ENCODE measurements around the gene ENC1. TPM values are rescaled to one million over a fixed set of nuclear protein-coding genes. Genes with fewer than 3 reads are reported as not detected.

Gene ENC1
- total and polyA plus RNA-seq, 9 donors = 13.2 to 57.2 (median 27.7) TPM

DNA sequence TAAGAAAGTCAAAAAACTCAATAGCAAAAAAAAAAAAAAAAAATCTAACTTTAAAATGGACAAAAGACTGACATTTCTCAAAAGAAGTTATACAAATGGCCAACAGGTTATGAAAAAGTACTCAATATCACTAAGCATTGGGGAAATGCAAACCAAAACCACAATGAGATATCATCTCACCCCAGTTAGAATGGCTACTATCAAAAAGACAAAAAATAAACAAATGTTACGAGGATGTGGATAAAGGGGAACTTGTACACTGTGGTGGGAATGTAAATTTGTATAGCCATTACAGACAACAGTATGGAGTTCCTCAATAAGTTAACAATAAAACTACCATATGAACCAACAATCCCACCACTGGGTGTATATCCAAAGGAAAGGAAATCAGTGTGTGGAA, 37.2 kb downstream of the ENC1 start:
- Histone ChIP-seq H3K36me3 (no peaks in the 10 kb centered on the region), H3K27me3 (no peaks in the 10 kb centered on the region), H3K27ac (no peak overlapping the region), H3K4me1 (ENCODE audit: insufficient read depth) (no peaks in the 10 kb centered on the region), H3K9me3 (no peaks in the 10 kb centered on the region), H3K4me3 (no peak overlapping the region)
- DNase-seq = no peak
- TF ChIP-seq POLR2A (IDR thresholded peaks at IDR 0.05) (no peak), EP300 (IDR thresholded peaks at IDR 0.05) (no peak)
- TF ChIP-seq, protein P1, sequence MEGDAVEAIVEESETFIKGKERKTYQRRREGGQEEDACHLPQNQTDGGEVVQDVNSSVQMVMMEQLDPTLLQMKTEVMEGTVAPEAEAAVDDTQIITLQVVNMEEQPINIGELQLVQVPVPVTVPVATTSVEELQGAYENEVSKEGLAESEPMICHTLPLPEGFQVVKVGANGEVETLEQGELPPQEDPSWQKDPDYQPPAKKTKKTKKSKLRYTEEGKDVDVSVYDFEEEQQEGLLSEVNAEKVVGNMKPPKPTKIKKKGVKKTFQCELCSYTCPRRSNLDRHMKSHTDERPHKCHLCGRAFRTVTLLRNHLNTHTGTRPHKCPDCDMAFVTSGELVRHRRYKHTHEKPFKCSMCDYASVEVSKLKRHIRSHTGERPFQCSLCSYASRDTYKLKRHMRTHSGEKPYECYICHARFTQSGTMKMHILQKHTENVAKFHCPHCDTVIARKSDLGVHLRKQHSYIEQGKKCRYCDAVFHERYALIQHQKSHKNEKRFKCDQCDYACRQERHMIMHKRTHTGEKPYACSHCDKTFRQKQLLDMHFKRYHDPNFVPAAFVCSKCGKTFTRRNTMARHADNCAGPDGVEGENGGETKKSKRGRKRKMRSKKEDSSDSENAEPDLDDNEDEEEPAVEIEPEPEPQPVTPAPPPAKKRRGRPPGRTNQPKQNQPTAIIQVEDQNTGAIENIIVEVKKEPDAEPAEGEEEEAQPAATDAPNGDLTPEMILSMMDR (IDR thresholded peaks at IDR 0.05) = no peak
- WGBS, 3 donors = 92 to 100% (median 95%) methylated on average over 1 of the region's 1 CpG
- intact Hi-C loops (cut with DNase I) = loop anchor here in 1 of 4 donors (10.0 kb wide), 1 partner anchor 551 kb away; no protein-coding TSS in a partner anchor

DNA sequence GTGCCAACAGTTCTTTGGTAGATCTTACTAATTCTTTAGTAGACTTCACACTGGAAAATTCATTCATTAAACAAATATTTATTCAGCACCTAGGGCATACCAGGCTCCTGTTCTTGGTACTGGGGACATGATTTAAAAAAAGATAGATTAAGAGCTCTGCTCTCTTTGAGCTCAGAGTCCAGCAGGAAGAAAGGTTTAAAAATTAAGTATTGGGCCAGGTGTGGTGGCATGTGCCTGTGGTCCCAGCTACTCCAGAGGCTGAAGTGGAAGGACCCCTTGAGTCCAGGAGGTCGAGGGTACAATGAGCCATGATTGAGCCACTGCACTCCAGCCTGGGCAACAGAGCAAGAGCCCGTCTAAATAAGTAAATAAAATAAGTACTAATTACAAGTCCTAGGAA, 41.4 kb downstream of the ENC1 start:
- H3K4me3 ChIP-seq = no peak overlapping the region
- H3K9me3 ChIP-seq = no peaks in the 10 kb centered on the region
- no peaks in the 10 kb centered on the region for H3K4me1 ChIP-seq (ENCODE audit: insufficient read depth)
- no peak for DNase-seq
- TF ChIP-seq POLR2A (IDR thresholded peaks at IDR 0.05) (no peak), EP300 (IDR thresholded peaks at IDR 0.05) (no peak)
- TF ChIP-seq, protein P1 (IDR thresholded peaks at IDR 0.05) = no peak
- H3K36me3 ChIP-seq = no peaks in the 10 kb centered on the region
- intact Hi-C loops (cut with DNase I) = no loop called here
- WGBS, 3 donors = 95 to 96% (median 95%) methylated on average over 2 of the region's 2 CpGs
- H3K27ac ChIP-seq = no peak overlapping the region
- no peaks in the 10 kb centered on the region for H3K27me3 ChIP-seq

DNA sequence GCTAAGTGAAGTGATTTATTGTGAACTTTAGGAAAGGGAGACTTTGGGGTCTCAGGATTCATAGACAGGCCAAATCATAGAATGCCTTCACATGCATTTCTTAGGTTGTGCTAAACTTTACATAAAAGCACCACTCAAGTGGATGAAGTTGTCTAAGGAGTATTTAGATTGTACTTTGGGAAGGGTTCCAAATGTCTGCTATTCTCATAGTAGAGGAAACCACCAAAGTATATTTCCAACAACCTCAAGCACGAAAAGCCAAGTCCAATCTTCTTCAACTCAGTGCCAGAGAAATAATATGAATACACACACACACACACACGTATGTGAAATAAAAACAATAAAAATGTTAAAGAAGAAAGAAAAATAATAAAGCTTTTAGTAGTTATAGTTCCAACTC, 41.8 kb downstream of the ENC1 start:
- no peak for DNase-seq
- Histone ChIP-seq H3K27ac (no peak overlapping the region), H3K4me1 (ENCODE audit: insufficient read depth) (no peaks in the 10 kb centered on the region), H3K36me3 (no peaks in the 10 kb centered on the region), H3K4me3 (no peak overlapping the region), H3K9me3 (no peaks in the 10 kb centered on the region), H3K27me3 (no peaks in the 10 kb centered on the region)
- WGBS, 3 donors = 74 to 76% (median 75%) methylated on average over 2 of the region's 2 CpGs
- intact Hi-C loops (cut with DNase I) = no loop called here
- TF ChIP-seq, protein P1 (IDR thresholded peaks at IDR 0.05) = no peak

DNA sequence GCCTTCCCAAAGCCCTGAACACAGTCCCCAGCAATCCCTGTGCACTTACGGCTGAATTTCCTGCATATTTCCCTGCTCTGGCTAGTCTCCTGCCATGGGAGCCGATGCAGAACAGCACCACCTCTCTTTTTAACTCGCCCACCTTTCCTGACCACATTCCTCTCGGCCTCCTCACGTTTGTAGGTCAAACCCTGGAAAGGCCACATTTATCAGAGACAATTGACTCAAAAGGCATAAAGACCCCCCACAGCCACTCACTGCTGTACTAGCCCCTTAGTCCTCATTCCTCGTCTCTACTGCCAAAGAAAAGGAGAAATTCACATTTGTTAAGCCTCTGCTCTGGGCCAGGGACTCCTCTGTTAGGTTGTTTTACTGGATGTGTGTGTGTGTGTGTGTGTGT, 43.6 kb downstream of the ENC1 start:
- intact Hi-C loops (cut with DNase I) = no loop called here
- 58 to 65% (median 58%) methylated on average over 6 of the region's 6 CpGs for WGBS, 3 donors
- no peak overlapping the region for H3K27ac ChIP-seq
- TF ChIP-seq EP300 (IDR thresholded peaks at IDR 0.05) (no peak), POLR2A (IDR thresholded peaks at IDR 0.05) (no peak)
- TF ChIP-seq, protein P1 (IDR thresholded peaks at IDR 0.05) = no peak
- H3K4me1 ChIP-seq (ENCODE audit: insufficient read depth) = no peaks in the 10 kb centered on the region
- H3K9me3 ChIP-seq = no peaks in the 10 kb centered on the region
- no peaks in the 10 kb centered on the region for H3K27me3 ChIP-seq
- DNase-seq = no peak
- no peaks in the 10 kb centered on the region for H3K36me3 ChIP-seq
- no peak overlapping the region for H3K4me3 ChIP-seq

Data from ovary (tissue), 9 donors.